Fibroblast of skin of left quadriceps (primary cell): Measurements from ENCODE around the gene GRID1.

Experiments used
- DNase-seq, 2 experiments: peaks; one replicate each; pipeline ENCODE4 v3.0.0-alpha.2; 2013; ENCODE audit warnings: low read depth in 2 of 2

The GRID1 gene

GRCh38 chr10:86003201-86003621 is 363.4 kb downstream of the GRID1 start:
- DNase-seq: no peak

- DNase-seq: no peak
Measured at GRCh38 chr10:86001521-86001920, 365.1 kb downstream of the GRID1 start.

GRCh38 chr10:85997544-85997943 is 369.1 kb downstream of the GRID1 start:
- DNase-seq: no peak

GRCh38 chr10:85995791-85996190 is 370.8 kb downstream of the GRID1 start:
- peak in 1 of 2 experiments; percentile 0 for DNase-seq

GRCh38 chr10:85993840-85994507 is 372.6 kb downstream of the GRID1 start:
- DNase-seq: no peak

GRCh38 chr10:85993140-85993539 is 373.5 kb downstream of the GRID1 start:
- DNase-seq: no peak

GRCh38 chr10:85992324-85992723 is 374.3 kb downstream of the GRID1 start:
- no peak for DNase-seq

GRCh38 chr10:85986777-85987176 is 379.8 kb downstream of the GRID1 start:
- no peak for DNase-seq

- no peak for DNase-seq
Measured at GRCh38 chr10:85983051-85983450, 383.5 kb downstream of the GRID1 start.

- DNase-seq: no peak
Measured at GRCh38 chr10:85979598-85979997, 387.0 kb downstream of the GRID1 start.

- no peak for DNase-seq
Measured at GRCh38 chr10:85978566-85979358, 387.8 kb downstream of the GRID1 start.

GRCh38 chr10:85977642-85978041 is 389.0 kb downstream of the GRID1 start:
- no peak for DNase-seq

- no peak for DNase-seq
Measured at GRCh38 chr10:85976267-85976793, 390.3 kb downstream of the GRID1 start.

- no peak for DNase-seq
Measured at GRCh38 chr10:85971494-85971893, 395.1 kb downstream of the GRID1 start.

GRCh38 chr10:85967594-85967993 is 399.0 kb downstream of the GRID1 start:
- DNase-seq: no peak

GRCh38 chr10:85961479-85962067 is 405.0 kb downstream of the GRID1 start:
- DNase-seq: no peak

GRCh38 chr10:85961073-85961472 is 405.5 kb downstream of the GRID1 start:
- DNase-seq: no peak

GRCh38 chr10:85959239-85959638 is 407.4 kb downstream of the GRID1 start:
- no peak for DNase-seq

GRCh38 chr10:85950921-85951320 is 415.7 kb downstream of the GRID1 start:
- DNase-seq: no peak

- DNase-seq: no peak
Measured at GRCh38 chr10:85946713-85947326, 419.8 kb downstream of the GRID1 start.

GRCh38 chr10:85936161-85936560 is 430.4 kb downstream of the GRID1 start:
- DNase-seq: no peak

- no peak for DNase-seq
Measured at GRCh38 chr10:85934586-85934985, 432.0 kb downstream of the GRID1 start.
